HFFc6 (cell line): ENCODE data around the gene TAC4. TPM values are rescaled to one million over a fixed set of nuclear protein-coding genes. Genes with fewer than 3 reads are reported as not detected.
A peak's percentile ranks its signal among the peaks of the same experiment; 100 is the strongest.

Experiments used
- DNase-seq: peaks from one replicate; pipeline ENCODE4 v3.0.0-alpha.2; 2018
- H3K27ac Mint-ChIP-seq: 2 replicates; pipeline ENCODE4 v1.8.0; 2020; ENCODE audit warnings: mild to moderate bottlenecking, mixed read lengths
- H3K27me3 Mint-ChIP-seq: 2 replicates; pipeline ENCODE4 v1.8.0; 2021; ENCODE audit warnings: mild to moderate bottlenecking, moderate library complexity, mixed read lengths; ENCODE audit not compliant: insufficient read depth
- H3K36me3 Mint-ChIP-seq: 2 replicates; pipeline ENCODE4 v1.8.0; 2021; ENCODE audit warnings: low read depth, mixed read lengths
- H3K4me1 Mint-ChIP-seq: 2 replicates; pipeline ENCODE4 v1.8.0; 2020; ENCODE audit warnings: low read depth, mixed read lengths
- H3K4me3 Mint-ChIP-seq: 2 replicates; pipeline ENCODE4 v1.8.0; 2020; ENCODE audit warnings: mild to moderate bottlenecking, moderate library complexity, mixed read lengths
- H3K9me3 Mint-ChIP-seq: 2 replicates; pipeline ENCODE4 v1.8.0; 2020; ENCODE audit warnings: mild to moderate bottlenecking, mixed read lengths
- CTCF ChIP-seq: fragments of 200-600 bp; sonication (generic); IDR thresholded peaks from 2 replicates; pipeline ENCODE4 v1.5.0; 2021; ENCODE audit warnings: antibody characterized with exemption, mild to moderate bottlenecking
- total RNA-seq, 6 experiments: library from RNA; stranded (reverse); fragmentation: NEBNext Ultra II Directional; extraction: Animal tissue kit (Norgen Biotek cat#: 25700); gene quantifications; 2 replicates in 1 of 6; 3 replicates in 5 of 6; pipeline ENCODE4 v1.2.3, GENCODE V29; 2021

TAC4 gene
- total RNA-seq, 6 experiments from 2014 or later: not detected

GRCh38 chr17:49825645-49826044 is 22.2 kb downstream of the TAC4 start:
- Mint-ChIP-seq H3K4me1 (peaks cover 39% of the 10 kb centered on the region), H3K27me3 (no peaks in the 10 kb centered on the region; the same call in 1 of the 2 replicates), H3K9me3 (no peaks in the 10 kb centered on the region), H3K27ac (no peak overlapping the region), H3K36me3 (peaks cover 66% of the 10 kb centered on the region), H3K4me3 (no peak overlapping the region)
- TF ChIP-seq CTCF: no peak
- no peak for DNase-seq

GRCh38 chr17:49823614-49824013 is 24.3 kb downstream of the TAC4 start:
- H3K4me1 Mint-ChIP-seq: peaks cover 27% of the 10 kb centered on the region
- H3K9me3 Mint-ChIP-seq: no peaks in the 10 kb centered on the region
- H3K27me3 Mint-ChIP-seq: no peaks in the 10 kb centered on the region; the same call in 1 of the 2 replicates
- no peak overlapping the region for H3K27ac Mint-ChIP-seq
- peaks cover 58% of the 10 kb centered on the region for H3K36me3 Mint-ChIP-seq
- H3K4me3 Mint-ChIP-seq: no peak overlapping the region
- peak; percentile 25 for DNase-seq
- no peak for TF ChIP-seq CTCF

GRCh38 chr17:49822829-49823228 is 25.0 kb downstream of the TAC4 start:
- TF ChIP-seq CTCF: no peak
- no peak for DNase-seq
- no peaks in the 10 kb centered on the region for H3K9me3 Mint-ChIP-seq
- H3K27ac Mint-ChIP-seq: no peak overlapping the region
- no peaks in the 10 kb centered on the region; the same call in 1 of the 2 replicates for H3K27me3 Mint-ChIP-seq
- peaks cover 19% of the 10 kb centered on the region for H3K4me1 Mint-ChIP-seq
- peaks cover 53% of the 10 kb centered on the region for H3K36me3 Mint-ChIP-seq
- H3K4me3 Mint-ChIP-seq: no peak overlapping the region

- Mint-ChIP-seq H3K4me1 (peaks cover 16% of the 10 kb centered on the region), H3K36me3 (peaks cover 47% of the 10 kb centered on the region), H3K4me3 (no peak overlapping the region), H3K27ac (no peak overlapping the region), H3K9me3 (no peaks in the 10 kb centered on the region), H3K27me3 (no peaks in the 10 kb centered on the region; the same call in 1 of the 2 replicates)
- no peak for DNase-seq
- no peak for TF ChIP-seq CTCF
These were observed 26.0 kb downstream of the TAC4 start for GRCh38 chr17:49821916-49822315.

- Mint-ChIP-seq H3K27ac (no peak overlapping the region), H3K4me3 (no peak overlapping the region)
These were observed 26.4 kb downstream of the TAC4 start for GRCh38 chr17:49821466-49821865.

More at GRCh38 chr17:49821466-49821865, 26.4 kb downstream of the TAC4 start:
- peaks cover 45% of the 10 kb centered on the region for H3K36me3 Mint-ChIP-seq
- no peaks in the 10 kb centered on the region for H3K9me3 Mint-ChIP-seq
- TF ChIP-seq CTCF: no peak
- H3K27me3 Mint-ChIP-seq: no peaks in the 10 kb centered on the region; the same call in 1 of the 2 replicates
- peaks cover 16% of the 10 kb centered on the region for H3K4me1 Mint-ChIP-seq
- DNase-seq: no peak
